ENCODE measurements around the gene CREB3L1.

Gene CREB3L1

GRCh38 chr11:46363455-46364005 is 86.1 kb downstream of the CREB3L1 start:
- no peak for DNase-seq (ENCODE audit: low read depth in 2 of 2)

- DNase-seq (ENCODE audit: low read depth in 2 of 2): no peak
Measured at GRCh38 chr11:46364056-46364455, 86.6 kb downstream of the CREB3L1 start.

- DNase-seq (ENCODE audit: low read depth in 2 of 2): no peak
Measured at GRCh38 chr11:46364791-46365190, 87.3 kb downstream of the CREB3L1 start.

- DNase-seq (ENCODE audit: low read depth in 2 of 2): no peak
Measured at GRCh38 chr11:46366260-46366659, 88.8 kb downstream of the CREB3L1 start.

- no peak for DNase-seq (ENCODE audit: low read depth in 2 of 2)
Measured at GRCh38 chr11:46366661-46367161, 89.2 kb downstream of the CREB3L1 start.

- DNase-seq (ENCODE audit: low read depth in 2 of 2): peak; percentile 40 to 46
Measured at GRCh38 chr11:46367244-46367915, 89.9 kb downstream of the CREB3L1 start.

- DNase-seq (ENCODE audit: low read depth in 2 of 2): no peak
Measured at GRCh38 chr11:46367916-46368267, 90.4 kb downstream of the CREB3L1 start.

GRCh38 chr11:46369458-46370152 is 92.1 kb downstream of the CREB3L1 start:
- peak in 1 of 2 donors; percentile 33 for DNase-seq (ENCODE audit: low read depth in 2 of 2)

GRCh38 chr11:46370253-46370652 is 92.8 kb downstream of the CREB3L1 start:
- DNase-seq (ENCODE audit: low read depth in 2 of 2): no peak

Data from stimulated activated CD8-positive, alpha-beta memory T cell treated with anti-CD3 and anti-CD28 coated beads, Interleukin-15, amount 100 ng/mL, for 4 hours (primary cell).